HG02943 (cell line): ENCODE data around the gene ADSS1.

Experiments
- ATAC-seq: cut with Tn5 transposase; IDR thresholded peaks from one replicate; pipeline ENCODE4 v1.9.1; 2021; ENCODE audit warnings: mild to moderate bottlenecking, low read depth, moderate library complexity; ENCODE audit not compliant: unreplicated experiment

ADSS1 gene

DNA sequence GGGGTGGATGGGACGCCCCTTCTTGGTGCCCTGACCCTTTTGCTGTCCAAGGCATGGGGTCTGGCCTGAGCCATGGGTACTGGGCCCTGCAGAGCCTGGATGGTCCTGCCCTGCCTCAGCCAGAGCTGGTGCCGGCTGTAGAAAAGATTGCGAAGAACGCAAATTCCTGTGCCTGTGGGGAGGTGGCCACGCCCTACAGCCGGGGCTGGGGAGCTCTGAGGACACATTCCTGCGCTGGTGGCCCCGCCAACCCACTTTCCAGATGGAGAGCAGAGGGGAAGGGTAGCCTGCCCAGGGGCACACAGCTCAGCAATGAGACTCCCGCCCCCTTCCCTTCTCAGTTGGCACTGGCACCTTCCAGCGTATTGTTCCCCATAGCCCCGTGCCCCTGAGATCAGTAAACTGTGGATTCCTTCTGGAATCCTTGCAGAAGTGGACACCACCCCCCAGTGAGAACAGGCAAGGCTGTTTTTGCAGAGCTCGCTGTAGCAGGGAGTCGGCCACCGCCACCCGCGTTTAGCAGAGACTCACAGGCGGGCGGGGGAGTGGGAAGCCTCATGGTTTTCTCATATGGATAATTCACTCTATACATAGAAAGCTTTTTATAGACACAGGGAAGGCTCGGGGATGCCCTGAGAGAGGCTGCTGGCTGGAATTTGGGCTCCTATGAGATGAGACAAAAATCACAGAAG, 26.0 kb upstream of the ADSS1 start:
- ATAC-seq: no peak

DNA sequence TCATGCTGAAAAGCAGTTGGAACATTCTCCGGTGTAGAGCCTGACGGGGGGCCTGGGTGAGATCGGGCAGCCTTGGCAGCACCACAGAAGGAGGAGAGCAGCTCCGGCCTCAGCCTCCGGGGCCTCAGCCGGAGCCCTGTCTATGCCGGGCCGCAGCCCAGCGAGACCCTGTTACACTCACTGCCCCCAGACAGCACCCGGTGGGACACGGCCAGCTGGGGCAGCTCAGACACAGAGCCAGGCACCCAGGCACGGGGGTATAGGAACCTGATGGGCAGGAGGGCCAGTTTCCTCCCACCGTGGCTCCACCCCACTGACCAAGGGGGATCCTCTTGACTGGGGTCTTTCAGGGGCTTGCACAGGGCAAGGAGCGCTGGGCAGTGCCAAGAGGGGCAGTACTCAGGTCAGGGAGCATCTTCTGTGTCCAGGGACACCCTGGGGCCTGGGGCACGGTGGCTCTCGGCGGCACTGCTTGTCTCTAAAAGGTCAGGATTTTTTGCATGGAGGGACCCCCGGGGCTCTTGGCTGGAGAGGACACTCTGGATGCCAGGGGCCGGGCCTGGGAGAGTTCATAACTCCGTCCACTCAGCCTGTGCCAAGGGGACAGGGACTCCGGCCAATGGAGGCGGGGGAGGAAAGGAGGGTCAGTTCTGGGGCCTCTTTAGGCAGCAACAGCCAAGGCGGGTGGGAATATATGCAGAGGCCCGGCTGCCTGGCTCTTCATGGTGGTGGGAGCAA, 25.2 kb upstream of the ADSS1 start:
- ATAC-seq: no peak

DNA sequence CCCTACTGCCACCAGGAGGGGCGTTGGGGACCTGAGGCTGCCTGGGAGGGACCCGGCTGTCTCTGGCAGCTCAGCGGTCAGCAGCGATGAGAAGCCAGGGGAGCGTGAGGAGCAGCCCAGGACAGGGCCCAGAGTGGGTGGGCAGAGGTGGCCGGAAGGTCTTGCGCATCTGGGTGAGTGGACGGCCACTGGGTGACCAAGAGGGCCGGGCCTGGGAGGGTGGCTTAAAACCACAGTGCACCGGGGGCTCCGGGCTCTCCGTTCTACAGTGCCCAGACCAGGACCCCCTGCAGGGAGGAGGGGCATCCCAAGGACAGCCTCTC, 24.6 kb upstream of the ADSS1 start:
- ATAC-seq: no peak

DNA sequence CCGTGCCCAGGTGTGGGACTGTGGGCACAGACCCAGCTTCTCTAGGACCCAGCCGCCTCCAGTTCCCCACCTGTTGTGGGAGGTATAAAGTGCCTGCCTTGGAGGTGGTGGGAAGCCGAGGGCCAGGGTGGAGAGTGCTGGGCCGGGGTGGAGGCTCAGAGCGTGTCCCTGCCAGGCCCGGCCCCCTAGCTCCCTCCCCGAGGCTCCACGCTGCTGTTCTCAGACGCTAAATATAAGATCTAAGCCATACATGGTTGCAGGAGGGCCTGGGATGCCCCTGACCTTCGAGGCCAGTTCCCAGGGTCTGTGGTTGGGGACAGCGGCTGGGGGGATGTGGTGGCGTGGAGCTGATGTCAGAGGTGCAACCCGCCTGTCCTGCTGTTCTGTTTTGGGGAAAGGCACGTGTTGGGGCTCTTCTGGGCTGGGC, 23.8 kb upstream of the ADSS1 start:
- ATAC-seq: no peak

DNA sequence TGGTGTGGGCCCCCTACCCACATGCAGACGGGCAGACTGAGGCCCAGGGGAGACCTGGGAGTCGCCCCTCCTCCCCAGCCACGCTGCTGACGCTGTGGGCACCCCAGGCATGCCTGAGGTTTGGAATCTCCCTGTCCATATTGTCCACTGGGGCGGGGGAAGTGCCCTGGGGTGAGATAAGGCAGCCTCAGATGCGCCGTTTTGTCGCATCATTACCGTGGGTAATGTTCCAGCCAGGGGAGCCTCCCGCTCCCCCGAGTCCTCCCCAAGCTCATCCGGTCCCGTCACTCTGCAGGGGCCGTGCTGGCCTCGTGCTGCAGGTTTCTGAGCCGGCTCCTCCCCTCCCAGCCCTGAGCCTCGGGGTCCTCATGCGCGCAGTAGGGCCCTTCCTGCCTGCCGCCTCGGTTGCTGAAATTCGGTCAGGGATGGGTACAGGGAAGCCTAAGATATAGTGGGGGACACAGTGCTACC, 23.2 kb upstream of the ADSS1 start:
- ATAC-seq: no peak

DNA sequence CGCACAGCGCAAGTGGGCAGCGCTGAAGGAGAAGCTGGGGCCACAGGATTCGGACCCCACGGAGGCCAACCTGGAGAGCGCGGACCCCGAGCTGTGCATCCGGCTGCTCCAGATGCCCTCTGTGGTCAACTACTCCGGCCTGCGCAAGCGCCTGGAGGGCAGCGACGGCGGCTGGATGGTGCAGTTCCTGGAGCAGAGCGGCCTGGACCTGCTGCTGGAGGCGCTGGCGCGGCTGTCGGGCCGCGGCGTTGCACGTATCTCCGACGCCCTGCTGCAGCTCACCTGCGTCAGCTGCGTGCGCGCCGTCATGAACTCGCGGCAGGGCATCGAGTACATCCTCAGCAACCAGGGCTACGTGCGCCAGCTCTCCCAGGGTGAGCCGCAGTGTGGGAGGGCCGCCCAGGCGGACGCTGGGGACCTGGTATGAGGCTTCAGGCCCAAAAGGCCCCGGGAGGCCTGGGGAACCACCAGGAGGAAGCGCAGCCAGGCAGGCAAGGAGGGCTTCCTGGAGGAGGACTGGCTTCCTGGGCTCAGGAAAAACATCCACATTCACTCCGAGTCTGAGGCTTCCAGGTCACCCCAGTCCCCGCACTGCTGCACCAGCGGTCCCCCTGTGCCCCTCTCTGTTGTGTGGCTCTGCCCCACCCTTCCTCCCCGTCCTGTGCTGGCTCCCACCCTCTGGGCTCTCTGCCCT, 22.5 kb upstream of the ADSS1 start:
- ATAC-seq: no peak

DNA sequence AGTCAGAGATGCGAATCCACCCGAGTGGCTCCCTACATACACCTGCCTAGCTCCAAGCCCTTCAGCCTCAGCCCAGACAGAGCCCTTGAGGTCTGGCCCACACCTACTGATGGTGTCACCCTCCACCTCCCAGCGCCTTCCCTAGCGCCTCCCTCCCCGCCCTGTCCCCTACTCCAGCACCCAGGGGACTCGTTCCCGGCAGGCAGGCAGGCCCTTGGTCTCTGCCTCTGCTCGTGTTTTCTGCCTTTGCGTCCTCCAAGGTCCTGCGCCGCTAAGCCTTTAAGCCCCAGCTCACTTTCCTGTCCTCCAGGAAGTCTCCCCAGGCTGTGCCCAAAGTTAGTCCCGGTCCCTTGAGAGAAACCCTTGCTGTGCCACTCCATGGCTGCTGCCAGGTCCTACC, 21.9 kb upstream of the ADSS1 start:
- ATAC-seq: no peak

DNA sequence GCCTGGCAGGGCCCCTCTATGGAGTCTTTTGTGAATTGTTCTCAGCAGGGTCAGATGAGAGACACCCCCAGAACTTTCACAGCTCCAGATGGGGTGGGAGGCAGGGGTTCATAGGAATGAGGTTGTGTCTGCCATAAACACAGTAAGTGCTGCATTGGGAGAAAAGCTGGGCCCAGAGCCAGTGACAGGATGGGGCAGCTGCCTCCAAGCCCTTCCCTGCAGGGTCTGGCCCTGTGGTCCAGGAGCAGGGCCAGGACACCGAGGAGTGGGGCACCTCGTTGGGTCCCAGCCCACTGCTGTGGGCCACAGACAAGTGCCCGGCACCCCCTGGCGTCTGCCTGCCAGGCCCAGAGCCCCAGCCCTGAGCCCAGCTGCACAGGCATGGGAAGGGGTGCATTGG, 21.4 kb upstream of the ADSS1 start:
- no peak for ATAC-seq

DNA sequence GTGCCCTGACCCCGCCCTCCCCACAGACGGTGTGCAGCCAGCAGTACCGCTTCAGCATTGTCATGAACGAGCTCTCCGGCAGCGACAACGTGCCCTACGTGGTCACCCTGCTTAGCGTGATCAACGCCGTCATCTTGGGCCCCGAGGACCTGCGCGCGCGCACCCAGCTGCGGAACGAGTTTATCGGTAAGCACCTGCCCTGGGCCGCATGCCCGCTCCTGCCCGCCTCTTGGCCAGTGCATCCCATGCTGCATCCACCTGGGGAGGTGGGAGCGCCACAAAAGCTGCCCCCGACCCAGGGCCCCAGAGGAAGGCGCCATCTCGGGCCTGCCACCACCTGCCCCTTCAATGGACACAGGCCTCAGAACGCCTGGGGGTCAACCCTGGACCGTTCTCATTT, 20.8 kb upstream of the ADSS1 start:
- no peak for ATAC-seq

DNA sequence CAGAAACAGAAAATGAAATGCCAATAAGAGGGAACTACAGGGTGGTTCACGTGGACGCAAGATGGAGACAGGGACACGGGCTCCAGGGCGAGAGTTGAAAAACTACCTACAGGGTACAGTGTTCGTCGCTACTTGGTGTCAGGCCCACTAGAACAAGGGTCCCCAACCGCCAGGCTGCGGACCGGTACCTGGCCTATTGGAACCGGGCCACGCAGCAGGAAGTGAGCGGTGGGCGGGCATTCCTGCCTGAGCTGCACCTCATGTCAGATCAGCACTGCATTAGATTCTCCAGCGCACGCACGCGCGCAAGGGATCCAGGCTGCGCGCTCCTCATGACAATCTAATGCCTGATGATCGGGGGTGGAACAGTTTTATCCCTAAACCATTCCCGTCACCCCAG, 19.8 kb upstream of the ADSS1 start:
- ATAC-seq: no peak

DNA sequence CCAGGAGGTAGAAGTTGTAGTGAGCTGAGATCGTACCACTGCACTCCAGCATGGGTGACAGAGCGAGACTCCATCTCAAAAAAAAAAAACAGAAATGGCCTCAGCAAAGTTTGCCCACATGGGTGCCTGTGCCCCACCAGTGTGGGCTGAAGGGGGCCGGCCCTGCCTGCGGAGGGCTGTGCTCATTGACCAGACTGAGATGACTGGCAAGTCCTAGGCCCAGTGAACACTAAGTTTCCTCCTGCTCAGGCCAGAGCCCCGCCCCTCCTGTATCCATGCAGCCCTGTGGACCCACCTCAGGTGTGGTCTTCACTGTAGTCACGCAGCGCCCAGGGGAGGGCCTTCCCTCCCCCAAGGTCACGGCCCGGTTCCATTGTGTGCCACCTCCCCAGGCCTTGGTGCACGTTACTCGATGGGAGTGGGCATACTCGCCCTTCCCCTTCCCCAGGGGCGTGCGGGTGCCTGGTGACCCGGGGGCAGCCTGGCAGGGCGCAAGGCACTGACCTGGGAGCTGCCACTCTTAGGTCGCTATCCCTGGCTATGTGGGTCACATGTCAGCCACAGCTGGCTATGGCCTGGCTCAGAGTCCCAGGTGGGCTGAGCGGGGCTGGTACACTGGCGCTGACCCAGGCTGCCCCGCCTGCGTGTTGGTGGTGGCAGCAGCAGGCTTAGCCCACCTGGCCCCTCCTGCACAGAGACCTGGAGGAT, 18.5 kb upstream of the ADSS1 start:
- no peak for ATAC-seq

DNA sequence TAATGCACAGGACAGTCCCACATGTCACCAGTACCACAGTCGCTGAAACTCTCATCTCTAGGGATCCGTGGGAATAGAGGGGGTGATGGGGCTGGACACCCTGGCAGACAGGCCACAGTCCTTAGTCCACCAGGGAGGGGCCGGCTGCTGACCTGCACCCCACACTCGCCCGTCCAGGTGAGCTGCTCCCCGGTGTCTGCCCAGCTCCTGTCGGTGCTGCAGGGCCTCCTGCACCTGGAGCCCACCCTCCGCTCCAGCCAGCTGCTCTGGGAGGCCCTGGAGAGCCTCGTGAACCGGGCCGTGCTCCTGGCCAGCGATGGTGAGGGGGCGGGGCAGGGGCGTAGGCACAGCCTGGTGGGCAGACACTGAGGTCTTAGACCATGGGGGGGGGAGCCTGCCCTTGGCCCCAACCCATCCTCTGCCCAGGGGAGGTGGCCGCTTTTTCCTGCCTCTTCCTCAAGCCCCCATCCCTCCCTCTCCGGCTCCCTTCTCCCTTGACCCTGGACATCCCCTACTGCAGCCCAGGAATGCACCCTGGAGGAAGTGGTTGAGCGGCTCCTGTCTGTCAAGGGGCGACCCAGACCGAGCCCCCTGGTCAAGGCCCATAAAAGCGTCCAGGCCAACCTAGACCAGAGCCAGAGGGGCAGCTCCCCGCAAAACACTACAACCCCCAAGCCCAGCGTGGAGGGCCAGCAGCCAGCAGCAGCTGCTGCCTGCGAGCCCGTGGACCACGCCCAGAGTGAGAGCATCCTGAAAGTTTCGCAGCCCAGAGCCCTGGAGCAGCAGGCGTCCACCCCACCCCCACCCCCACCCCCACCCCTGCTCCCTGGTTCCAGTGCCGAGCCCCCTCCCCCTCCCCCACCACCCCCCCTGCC, 17.1 kb upstream of the ADSS1 start:
- ATAC-seq: no peak

DNA sequence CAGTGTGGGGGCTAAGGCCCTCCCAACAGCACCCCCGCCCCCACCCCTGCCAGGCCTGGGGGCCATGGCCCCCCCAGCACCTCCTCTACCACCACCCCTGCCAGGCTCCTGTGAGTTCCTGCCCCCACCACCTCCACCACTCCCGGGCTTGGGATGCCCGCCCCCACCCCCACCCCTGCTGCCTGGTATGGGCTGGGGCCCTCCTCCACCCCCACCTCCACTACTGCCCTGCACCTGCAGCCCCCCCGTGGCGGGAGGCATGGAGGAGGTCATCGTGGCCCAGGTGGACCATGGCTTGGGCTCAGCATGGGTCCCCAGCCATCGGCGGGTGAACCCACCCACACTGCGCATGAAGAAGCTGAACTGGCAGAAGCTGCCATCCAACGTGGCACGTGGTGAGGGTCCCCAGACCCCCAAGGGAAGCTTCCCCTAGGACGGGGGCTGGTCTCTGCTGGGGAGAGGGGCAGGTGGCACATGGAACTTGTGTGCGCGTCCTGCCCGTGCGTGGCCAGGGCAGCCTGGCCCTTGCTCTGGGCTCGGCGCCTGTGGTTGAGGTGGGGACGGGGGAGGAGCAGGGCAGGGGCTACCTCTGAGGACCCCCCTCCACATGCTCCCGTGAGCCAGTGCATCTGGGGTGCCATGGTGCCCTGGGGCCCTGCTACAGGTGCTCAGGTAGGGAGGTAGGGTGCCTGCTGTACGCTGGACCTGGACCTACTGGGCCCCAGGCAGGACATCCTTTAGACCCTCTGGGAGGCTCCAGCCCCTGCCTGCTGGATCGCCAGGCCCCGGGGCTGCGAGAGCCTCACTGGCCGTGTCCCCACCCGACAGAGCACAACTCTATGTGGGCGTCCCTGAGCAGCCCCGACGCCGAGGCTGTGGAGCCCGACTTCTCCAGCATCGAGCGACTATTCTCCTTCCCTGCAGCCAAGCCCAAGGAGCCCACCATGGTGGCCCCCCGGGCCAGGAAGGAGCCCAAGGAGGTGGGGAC, 16.1 kb upstream of the ADSS1 start:
- ATAC-seq: no peak

DNA sequence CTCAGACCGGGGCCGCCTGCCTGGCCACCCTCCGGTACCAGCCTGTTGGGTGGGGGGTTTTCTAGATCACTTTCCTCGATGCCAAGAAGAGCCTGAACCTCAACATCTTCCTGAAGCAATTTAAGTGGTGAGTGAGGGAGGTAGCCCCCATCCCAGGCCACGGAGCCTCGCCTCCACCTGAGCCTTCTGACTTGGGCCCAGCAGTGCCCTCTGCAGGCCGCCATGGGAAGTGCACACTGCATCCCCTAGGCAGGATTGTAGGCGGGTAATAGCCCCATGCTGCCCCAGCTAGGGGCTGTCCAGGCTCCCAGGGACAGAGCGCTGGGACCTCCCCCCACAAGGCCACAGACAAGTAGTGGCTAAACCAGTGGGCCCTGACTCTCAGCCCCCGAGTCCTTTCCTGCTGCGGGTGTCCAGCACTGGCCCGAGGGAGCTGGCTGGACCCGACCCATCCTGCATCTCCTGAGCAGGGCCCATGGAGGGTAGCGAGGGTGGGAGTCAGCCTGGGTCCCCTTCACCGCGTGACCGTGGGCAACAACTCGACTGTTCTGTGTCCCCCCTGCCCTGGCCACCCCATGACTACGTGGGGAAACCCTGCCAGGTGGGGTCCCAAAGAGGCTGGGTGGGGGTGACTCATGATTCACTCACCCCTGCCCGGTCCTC, 15.3 kb upstream of the ADSS1 start:
- no peak for ATAC-seq

DNA sequence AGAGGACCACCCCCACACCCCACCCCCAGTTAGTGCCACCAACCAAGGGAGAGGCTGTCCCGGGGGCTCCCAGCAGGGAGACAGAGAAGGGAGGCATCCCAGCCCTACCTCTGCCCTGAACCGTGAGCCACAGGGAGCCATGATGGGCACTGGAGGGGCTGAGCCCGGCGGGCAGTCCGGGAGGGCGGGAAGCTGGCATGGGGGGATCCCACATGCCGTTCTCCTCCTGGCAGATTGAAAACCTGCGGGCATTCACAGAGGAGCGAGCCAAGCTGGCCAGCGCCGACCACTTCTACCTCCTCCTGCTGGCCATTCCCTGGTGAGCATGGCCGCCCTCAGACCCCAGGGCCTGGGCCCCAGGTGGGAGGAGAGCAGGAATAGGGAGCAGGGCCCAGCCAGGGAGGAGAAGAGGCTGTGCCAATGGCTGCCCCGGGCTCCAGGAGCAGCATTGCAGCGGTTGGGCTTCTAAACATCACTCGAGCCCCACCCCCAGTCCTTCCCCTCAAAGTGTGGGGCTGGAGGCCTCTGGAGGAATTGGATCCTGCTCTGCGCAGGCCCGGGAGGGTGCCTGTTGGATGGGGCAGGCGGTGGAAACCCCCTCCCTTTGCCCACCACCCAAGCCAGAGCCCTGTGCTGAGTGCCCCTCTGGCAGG, 14.5 kb upstream of the ADSS1 start:
- ATAC-seq: no peak

DNA sequence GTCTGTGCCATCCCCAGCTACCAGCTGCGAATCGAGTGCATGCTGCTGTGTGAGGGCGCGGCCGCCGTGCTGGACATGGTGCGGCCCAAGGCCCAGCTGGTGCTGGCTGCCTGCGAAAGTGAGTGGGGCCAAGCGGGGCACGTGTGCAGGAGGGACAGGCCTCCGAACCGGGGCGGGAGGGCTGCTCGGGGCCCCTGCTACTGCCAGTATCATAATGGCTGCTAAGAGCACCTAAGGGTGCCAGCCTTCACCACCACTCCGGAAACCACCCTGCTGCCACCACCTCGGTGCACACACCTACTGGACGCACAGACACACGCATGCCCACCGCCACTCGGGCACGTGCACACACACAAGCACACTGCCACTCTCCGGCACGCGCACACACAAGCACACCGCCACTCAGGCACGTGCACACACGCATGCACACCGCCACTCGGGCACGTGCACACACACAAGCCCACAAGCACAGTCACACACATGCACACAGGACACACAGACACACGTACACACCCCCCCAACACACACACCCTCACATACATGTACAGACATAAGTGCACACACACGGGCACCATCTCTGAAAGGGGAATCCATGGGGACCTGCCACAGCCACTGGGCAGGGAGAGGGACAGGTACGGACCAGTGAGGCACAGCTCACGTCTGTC, 13.8 kb upstream of the ADSS1 start:
- no peak for ATAC-seq
